Uterus (tissue), 2 donors: ENCODE data around the gene CNPPD1.

ENCODE experiments used
- CTCF ChIP-seq, 4 experiments: fragments of 200-600 bp in 2 of 4; fragments of 450-650 bp in 2 of 4; sonication (generic) in 2 of 4; IDR thresholded peaks; one replicate each; pipeline ENCODE4 v1.5.1; 2016 to 2019; ENCODE audit warnings: antibody characterized with exemption in 4 of 4, mild to moderate bottlenecking in 2 of 4, moderate library complexity in 1 of 4
- POLR2A ChIP-seq, 2 donors: fragments of 450-650 bp; IDR thresholded peaks; one replicate each; pipeline ENCODE4 v1.6.1; 2016; ENCODE audit warnings: antibody characterized with exemption in 2 of 2, mild to moderate bottlenecking in 1 of 2, moderate library complexity in 1 of 2

DNA sequence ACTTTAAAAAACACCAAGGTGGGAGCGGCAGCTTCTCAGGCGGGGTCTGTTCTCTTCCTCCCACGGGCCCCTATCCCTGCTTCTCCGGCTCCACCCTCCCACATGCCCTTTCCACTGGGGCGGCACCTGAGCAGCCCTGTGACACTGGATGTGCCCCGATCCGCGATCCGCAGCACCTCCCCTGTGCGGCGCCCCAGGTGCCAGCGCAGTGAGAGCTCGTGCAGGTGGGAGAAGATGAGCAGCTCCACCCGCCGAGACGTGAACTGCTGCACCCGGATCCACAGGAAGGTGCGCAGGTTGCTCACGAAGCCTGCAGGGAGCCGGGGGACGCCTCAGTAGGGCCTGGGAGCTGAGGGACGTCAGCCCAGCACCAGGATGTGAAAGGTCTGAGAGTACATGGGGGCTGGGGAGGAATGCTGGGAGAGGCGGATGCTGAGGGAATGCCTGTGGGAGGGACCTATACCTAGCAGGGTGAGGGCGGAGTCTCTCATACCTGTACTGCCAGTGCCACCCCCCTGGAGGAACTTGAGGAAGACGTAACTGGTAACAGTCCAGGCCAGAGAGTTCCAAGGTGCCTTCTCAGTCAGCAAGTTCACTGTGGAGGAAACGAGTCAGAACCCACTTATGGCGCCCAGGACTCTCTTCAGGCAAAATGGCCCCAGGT, 39.3 kb upstream of the CNPPD1 start:
- no peak for TF ChIP-seq CTCF (IDR thresholded peaks at IDR 0.05)
- no peak for TF ChIP-seq POLR2A (IDR thresholded peaks at IDR 0.05)
